Limb (tissue), 2 donors: Measurements from ENCODE around the gene VSIG2.

Source experiments
- DNase-seq, 2 donors: peaks; one replicate each; pipeline ENCODE4 v3.0.0-alpha.2; 2016; ENCODE audit errors: extremely low spot score in 2 of 2

The VSIG2 gene

GRCh38 chr11:124748481-124749343, 3.3 kb downstream of the VSIG2 start:
- DNase-seq, result peak in 1 of 2 donors; percentile 27

- DNase-seq, result no peak
Observed at GRCh38 chr11:124748100-124748418, 4.0 kb downstream of the VSIG2 start.

GRCh38 chr11:124747406-124748099, 4.5 kb downstream of the VSIG2 start:
- DNase-seq, result no peak

- DNase-seq, result peak in 1 of 2 donors; percentile 64
Observed at GRCh38 chr11:124746621-124747243, 5.3 kb downstream of the VSIG2 start.

- DNase-seq, result peak in 1 of 2 donors; percentile 41
Observed at GRCh38 chr11:124745835-124746620, 6.0 kb downstream of the VSIG2 start.

- peak in 1 of 2 donors; percentile 34 for DNase-seq
Observed at GRCh38 chr11:124745270-124745834, 6.7 kb downstream of the VSIG2 start.

- no peak for DNase-seq
Observed at GRCh38 chr11:124743050-124743449, 9.0 kb downstream of the VSIG2 start.

- no peak for DNase-seq
Observed at GRCh38 chr11:124742555-124742954, 9.5 kb downstream of the VSIG2 start.

- no peak for DNase-seq
Observed at GRCh38 chr11:124740277-124740882, 11.7 kb downstream of the VSIG2 start.

GRCh38 chr11:124739479-124740276, 12.4 kb downstream of the VSIG2 start, which contains the start of gene NRGN:
Gene NRGN, plus strand, starts transcription at chr11:124739942. Its CDS starts 143 bp downstream, at chr11:124740085.
- peak; percentile 94 for DNase-seq

- DNase-seq, result no peak
Observed at GRCh38 chr11:124738713-124739478, 13.2 kb downstream of the VSIG2 start.

- DNase-seq, result no peak
Observed at GRCh38 chr11:124737638-124738305, 14.3 kb downstream of the VSIG2 start.

GRCh38 chr11:124736736-124737135, 15.3 kb downstream of the VSIG2 start:
- no peak for DNase-seq

- no peak for DNase-seq
Observed at GRCh38 chr11:124732230-124732629, 19.8 kb downstream of the VSIG2 start.

GRCh38 chr11:124729571-124729970, 22.5 kb downstream of the VSIG2 start:
- DNase-seq, result no peak

GRCh38 chr11:124728134-124728533, 23.9 kb downstream of the VSIG2 start:
- no peak for DNase-seq

- DNase-seq, result no peak
Observed at GRCh38 chr11:124727474-124727873, 24.6 kb downstream of the VSIG2 start.

GRCh38 chr11:124725719-124726105, 26.3 kb downstream of the VSIG2 start:
- no peak for DNase-seq
